HL-60/S4 treated with retinoic acid at 250 ng/mL for 4 days and 3 days (cell line): ENCODE measurements around the gene CCR8.
"Not testable (repeated sequence)": the region's sequence is repeated elsewhere in the genome, so short reads cannot be mapped to it uniquely, and the experiment has no call there.

ENCODE experiments used
- in situ Hi-C: fragments of 300-500 bp; cut with MboI; formaldehyde crosslinking; loops from 2 replicates; pipeline ENCODE4 v1.7.0; 2022; ENCODE audit warnings: low sequenced_read_pairs

Gene CCR8

GRCh38 chr3:39344746-39345344 lies 15.3 kb downstream of the CCR8 start:
- in situ Hi-C loops: no loop called here

GRCh38 chr3:39346785-39347585 lies 17.5 kb downstream of the CCR8 start:
- in situ Hi-C loops: no loop called here

GRCh38 chr3:39347586-39347876 lies 18.0 kb downstream of the CCR8 start:
- in situ Hi-C loops: no loop called here

GRCh38 chr3:39349080-39349479 lies 19.6 kb downstream of the CCR8 start:
- in situ Hi-C loops: no loop called here

- in situ Hi-C loops: no loop called here
Measured at GRCh38 chr3:39350714-39351113, 21.2 kb downstream of the CCR8 start.

GRCh38 chr3:39351134-39351533 lies 21.6 kb downstream of the CCR8 start:
- in situ Hi-C loops: not testable (repeated sequence)

- in situ Hi-C loops: not testable (repeated sequence)
Measured at GRCh38 chr3:39353168-39353927, 23.8 kb downstream of the CCR8 start.

- in situ Hi-C loops: no loop called here
Measured at GRCh38 chr3:39358333-39358732, 28.8 kb downstream of the CCR8 start.

- in situ Hi-C loops: no loop called here
Measured at GRCh38 chr3:39361252-39361927, 31.9 kb downstream of the CCR8 start.

- in situ Hi-C loops: no loop called here
Measured at GRCh38 chr3:39362192-39362591, 32.7 kb downstream of the CCR8 start.

GRCh38 chr3:39362812-39363211 lies 33.3 kb downstream of the CCR8 start:
- in situ Hi-C loops: no loop called here

GRCh38 chr3:39370450-39370849 lies 40.9 kb downstream of the CCR8 start:
- in situ Hi-C loops: not testable (repeated sequence)

GRCh38 chr3:39372833-39373232 lies 43.3 kb downstream of the CCR8 start:
- in situ Hi-C loops: no loop called here

- in situ Hi-C loops: loop anchor here (25.0 kb wide), 1 partner anchor 190 kb away; the partner anchor contains the start of gene XIRP1
Measured at GRCh38 chr3:39376959-39377634, 47.6 kb downstream of the CCR8 start.

- in situ Hi-C loops: loop anchor here (25.0 kb wide), 1 partner anchor 191 kb away; the partner anchor contains the start of gene XIRP1
Measured at GRCh38 chr3:39378088-39378487, 48.6 kb downstream of the CCR8 start.

- in situ Hi-C loops: loop anchor here (25.0 kb wide), 1 partner anchor 192 kb away; the partner anchor contains the start of gene XIRP1
Measured at GRCh38 chr3:39378957-39379777, 49.7 kb downstream of the CCR8 start.

- in situ Hi-C loops: loop anchor here (25.0 kb wide), 1 partner anchor 192 kb away; the partner anchor contains the start of gene XIRP1
Measured at GRCh38 chr3:39379778-39380155, 50.3 kb downstream of the CCR8 start.

GRCh38 chr3:39381432-39381831 lies 51.9 kb downstream of the CCR8 start:
- in situ Hi-C loops: loop anchor here (25.0 kb wide), 1 partner anchor 194 kb away; the partner anchor contains the start of gene XIRP1
